Activated CD4-positive, alpha-beta T cell treated with anti-CD3 and anti-CD28 coated beads for 36 hours (primary cell): ENCODE measurements around the gene METTL9. TPM values are rescaled to one million over a fixed set of nuclear protein-coding genes. Genes with fewer than 3 reads are reported as not detected.
A peak's percentile ranks its signal among the peaks of the same experiment; 100 is the strongest.
"Not testable (repeated sequence)": the region's sequence is repeated elsewhere in the genome, so short reads cannot be mapped to it uniquely, and the experiment has no call there.

Source experiments
- ATAC-seq: fragments of 200-7000 bp; cut with Tn5 transposase; one replicate; pipeline ENCODE4 v1.10.0; 2021; ENCODE audit warnings: mild to moderate bottlenecking, moderate library complexity
- CTCF ChIA-PET: fragments of 350-600 bp; sonication (Branson Sonifier 250); formaldehyde crosslinking; loops from one replicate; lab custom pipeline; 2021; ENCODE audit warnings: antibody characterized with exemption; lab: Charles Lee
- POLR2A ChIA-PET: fragments of 350-600 bp; sonication (Branson Sonifier 250); formaldehyde crosslinking; loops from one replicate; lab custom pipeline; 2021; ENCODE audit warnings: antibody characterized with exemption, inconsistent platforms; lab: Charles Lee
- DNase-seq: peaks from one replicate; pipeline ENCODE4 v3.0.0-alpha.2; 2020
- H3K27ac Mint-ChIP-seq: one replicate; pipeline ENCODE4 v1.8.0; 2021; ENCODE audit warnings: mixed read lengths
- H3K27me3 Mint-ChIP-seq: one replicate; pipeline ENCODE4 v1.8.0; 2021; ENCODE audit warnings: mixed read lengths
- H3K36me3 Mint-ChIP-seq: one replicate; pipeline ENCODE4 v1.8.0; 2021; ENCODE audit warnings: low read depth, mixed read lengths
- H3K4me1 Mint-ChIP-seq: one replicate; pipeline ENCODE4 v1.8.0; 2021; ENCODE audit warnings: mixed read lengths
- H3K4me3 Mint-ChIP-seq: one replicate; pipeline ENCODE4 v1.8.0; 2021; ENCODE audit warnings: mild to moderate bottlenecking, moderate library complexity, mixed read lengths
- H3K9me3 Mint-ChIP-seq: one replicate; pipeline ENCODE4 v1.8.0; 2021; ENCODE audit warnings: low read depth, mixed read lengths
- intact Hi-C, 2 experiments: fragments of 100-400 bp; cut with DNase I in 1 of 2; cut with micrococcal nuclease in 1 of 2; formaldehyde crosslinking; loops; one replicate each; pipeline versions ENCODE4 v1.14.2 to v1.15.1; 2022 to 2024; cut with DNase I, micrococcal nuclease
- total RNA-seq, 2 experiments: library from RNA; stranded (reverse); gene quantifications; one replicate each; pipeline ENCODE4 v1.2.3, GENCODE V29; 2021

METTL9 gene
- total RNA-seq, 2 experiments from 2014 or later = 78.3 to 98.0 TPM

DNA sequence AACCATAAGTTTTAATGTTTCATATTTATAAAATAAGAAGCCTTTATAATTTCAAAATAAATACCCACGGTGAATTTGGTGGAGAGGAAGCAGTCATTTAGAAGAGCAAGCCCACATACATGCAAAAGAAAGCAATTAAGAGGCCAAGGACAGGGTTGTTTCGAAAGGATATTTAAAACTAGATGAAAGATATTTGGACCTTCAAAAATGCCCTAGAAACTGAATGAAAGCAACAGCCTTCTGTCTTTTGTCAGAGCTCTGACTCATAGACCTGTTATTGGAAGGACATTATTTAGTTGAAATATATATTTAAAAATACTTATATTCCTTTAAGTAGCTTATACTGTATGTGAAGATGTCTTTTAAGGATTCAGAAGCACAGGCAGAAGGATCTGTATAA is 8.6 kb upstream of the METTL9 start:
- Mint-ChIP-seq H3K4me3 (no peak overlapping the region), H3K27ac (no peak overlapping the region), H3K4me1 (no peaks in the 10 kb centered on the region), H3K9me3 (no peaks in the 10 kb centered on the region), H3K27me3 (no peaks in the 10 kb centered on the region), H3K36me3 (no peaks in the 10 kb centered on the region)
- CTCF ChIA-PET = interaction anchor here (1.2 kb wide), 1 partner anchor 67 kb away, joined by 5 read pairs; no protein-coding TSS in a partner anchor
- DNase-seq = no peak
- ATAC-seq = no peak
- POLR2A ChIA-PET = no interaction called here
- intact Hi-C loops = loop anchor here in 1 of 2 experiments (10.0 kb wide), 1 partner anchor 86 kb away; no protein-coding TSS in a partner anchor

DNA sequence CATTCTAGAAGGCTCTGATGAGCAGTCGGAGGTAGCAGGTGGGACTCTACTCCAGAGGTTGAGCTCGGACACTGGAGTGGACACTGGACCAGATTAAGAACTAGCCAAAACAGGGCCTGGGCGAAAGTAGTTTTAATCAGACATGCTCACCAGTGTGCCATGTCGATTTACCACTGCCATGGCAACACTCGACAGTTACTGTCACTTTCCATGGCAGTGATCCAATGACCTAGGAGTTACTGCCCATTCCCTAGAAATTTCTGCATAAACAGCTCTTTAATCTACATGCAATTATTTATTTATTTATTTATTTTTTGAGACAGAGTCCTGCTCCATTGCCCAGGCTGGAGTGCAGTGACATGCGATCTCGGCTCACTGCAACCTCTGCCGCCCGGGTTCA is 7.2 kb upstream of the METTL9 start:
- Mint-ChIP-seq H3K27ac (no peak overlapping the region), H3K4me3 (no peak overlapping the region), H3K27me3 (no peaks in the 10 kb centered on the region), H3K9me3 (no peaks in the 10 kb centered on the region), H3K4me1 (peaks cover 5% of the 10 kb centered on the region), H3K36me3 (no peaks in the 10 kb centered on the region)
- ChIA-PET CTCF (interaction anchor here (1.5 to 1.8 kb wide), 2 partner anchors 53 to 65 kb away, joined by 5 read pairs; no protein-coding TSS in a partner anchor), POLR2A (no interaction called here)
- ATAC-seq (no peak), DNase-seq (no peak)
- intact Hi-C loops = loop anchor here in 1 of 2 experiments (10.0 kb wide), 1 partner anchor 87 kb away; no protein-coding TSS in a partner anchor

DNA sequence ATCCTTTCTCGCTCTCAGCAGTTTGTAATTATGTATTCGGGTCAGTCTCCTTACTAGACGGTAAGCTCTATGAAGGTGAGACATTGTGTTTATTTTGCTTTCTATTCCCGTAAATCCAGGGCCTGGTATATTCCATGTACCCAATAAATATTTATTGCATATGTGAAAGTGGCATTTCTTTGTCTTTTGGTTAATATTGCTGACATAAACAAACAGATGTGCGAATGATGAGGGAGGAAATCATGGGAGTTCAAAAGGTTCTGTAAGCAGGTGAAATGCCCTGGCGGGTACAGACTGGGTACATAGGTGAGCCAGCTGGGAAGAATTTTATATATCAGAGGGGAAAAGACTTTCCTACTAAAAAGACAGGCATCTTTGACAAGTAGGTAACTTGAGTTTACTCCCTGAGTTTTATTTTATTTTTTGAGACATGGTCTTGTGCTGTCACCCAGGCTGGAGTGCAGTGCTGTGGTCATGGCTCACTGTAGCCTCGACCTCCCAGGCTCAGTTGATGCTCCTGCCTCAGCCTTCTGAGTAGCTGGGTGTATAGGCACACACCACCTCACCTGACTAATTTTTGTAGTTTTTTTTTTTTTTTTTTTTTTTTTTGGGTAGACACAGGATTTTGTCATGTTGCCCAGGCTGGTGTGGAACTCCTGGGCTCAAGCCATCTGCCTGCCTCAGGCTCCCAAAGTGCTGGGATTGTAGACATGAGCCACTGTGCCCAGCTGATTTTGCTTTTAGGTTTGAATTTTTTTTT is 5.7 kb upstream of the METTL9 start:
- no peak overlapping the region for H3K4me3 Mint-ChIP-seq
- ChIA-PET CTCF (interaction anchor here (1.0 to 1.8 kb wide), 3 partner anchors 22 to 115 kb away, joined by 3 to 5 read pairs (median 3); no protein-coding TSS in a partner anchor), POLR2A (no interaction called here)
- DNase-seq = no peak
- H3K4me1 Mint-ChIP-seq = peaks cover 19% of the 10 kb centered on the region
- no peaks in the 10 kb centered on the region for H3K27me3 Mint-ChIP-seq
- H3K27ac Mint-ChIP-seq = no peak overlapping the region
- H3K9me3 Mint-ChIP-seq = no peaks in the 10 kb centered on the region
- intact Hi-C loops = loop anchor here in 1 of 2 experiments (10.0 kb wide), 1 partner anchor 89 kb away; no protein-coding TSS in a partner anchor
- H3K36me3 Mint-ChIP-seq = no peaks in the 10 kb centered on the region
- no peak for ATAC-seq

DNA sequence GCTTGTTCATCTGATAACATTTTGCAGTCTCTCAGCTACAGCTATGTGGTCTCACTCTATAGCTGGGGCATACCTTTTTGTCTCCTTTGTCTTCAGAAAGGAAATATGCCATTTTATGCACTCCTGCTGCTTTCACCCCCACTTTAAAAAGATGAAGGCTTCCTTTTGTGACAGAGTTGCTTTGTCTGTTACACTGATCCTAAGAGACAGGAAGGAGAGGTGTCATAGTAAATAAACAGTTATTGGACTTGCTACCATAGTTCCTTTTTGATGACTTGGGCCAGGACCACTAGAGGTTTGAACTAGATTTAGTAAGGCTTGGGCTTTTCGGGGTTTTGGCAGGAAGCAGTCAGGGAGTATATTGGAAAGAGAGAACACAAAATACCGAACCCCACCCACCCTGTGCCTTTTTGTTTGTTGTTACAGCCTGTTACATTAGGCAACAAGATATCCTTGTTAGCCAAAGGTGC is 1.8 kb upstream of the METTL9 start:
- Mint-ChIP-seq H3K27ac (peak overlapping the region; percentile 87), H3K4me3 (peak overlapping the region; percentile 87), H3K4me1 (peaks cover 39% of the 10 kb centered on the region), H3K27me3 (no peaks in the 10 kb centered on the region), H3K9me3 (no peaks in the 10 kb centered on the region), H3K36me3 (no peaks in the 10 kb centered on the region)
- ATAC-seq (no peak), DNase-seq (no peak)
- intact Hi-C loops = loop anchor here in 1 of 2 experiments (2.0 to 10.0 kb wide), 2 partner anchors 93 to 411 kb away; partner anchors contain the start of gene MOSMO
- ChIA-PET POLR2A (interaction anchor here (1.8 kb wide), 1 partner anchor 48 kb away, joined by 5 read pairs; no protein-coding TSS in a partner anchor), CTCF (interaction anchor here (0.6 to 2.3 kb wide), 12 partner anchors 9 to 356 kb away, joined by 3 to 8 read pairs (median 3); no protein-coding TSS in a partner anchor)

DNA sequence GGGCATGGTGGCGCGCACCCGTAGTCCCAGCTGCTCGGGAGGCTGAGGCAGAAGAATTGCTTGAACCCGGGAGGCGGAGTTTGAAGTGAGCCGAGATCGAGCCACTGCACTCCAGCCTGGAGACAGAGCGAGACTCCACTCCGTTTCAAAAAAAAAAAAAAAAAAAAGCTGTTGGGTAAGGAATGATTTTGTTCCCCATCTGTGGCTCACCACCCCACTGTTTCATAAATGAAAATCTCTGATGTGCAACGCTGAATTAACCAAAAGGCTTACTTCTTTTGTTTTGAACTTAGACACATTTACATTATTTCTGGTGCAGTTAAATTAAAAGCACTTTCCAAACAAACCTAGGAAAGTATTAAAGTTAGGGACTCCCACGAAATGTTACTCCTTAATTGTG is 1.2 kb upstream of the METTL9 start:
- no peaks in the 10 kb centered on the region for H3K9me3 Mint-ChIP-seq
- CTCF ChIA-PET = interaction anchor here (0.6 to 2.3 kb wide), 7 partner anchors 10 to 356 kb away, joined by 3 to 8 read pairs (median 3); no protein-coding TSS in a partner anchor

DNA sequence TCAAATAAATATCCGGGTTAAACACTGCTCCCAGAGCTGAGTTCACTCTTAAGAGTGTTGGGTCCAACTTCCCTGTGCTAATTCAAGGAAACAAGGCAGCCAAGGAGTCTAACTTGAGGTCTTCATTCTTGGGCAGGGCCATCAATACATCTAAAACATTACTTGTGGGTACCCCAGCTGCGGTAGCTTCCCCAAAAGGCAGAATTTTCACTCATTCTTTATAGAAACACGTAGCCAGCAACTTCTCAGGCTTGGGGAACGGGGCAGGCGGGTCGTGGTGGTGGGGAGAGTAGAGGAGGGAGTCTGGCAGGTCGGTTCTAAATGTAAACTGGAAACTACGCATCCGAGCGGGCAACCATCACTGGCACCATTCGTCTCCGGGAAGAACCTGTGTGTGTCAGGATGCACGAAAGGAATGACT is 666 bp upstream of the METTL9 start:
- Mint-ChIP-seq H3K4me1 (peaks cover 47% of the 10 kb centered on the region), H3K36me3 (no peaks in the 10 kb centered on the region), H3K27me3 (no peaks in the 10 kb centered on the region), H3K27ac (peak overlapping the region; percentile 96), H3K9me3 (no peaks in the 10 kb centered on the region), H3K4me3 (peak overlapping the region; percentile 87)
- intact Hi-C loops = loop anchor here (1.0 to 10.0 kb wide), 9 partner anchors 13 to 1551 kb away; partner anchors contain the start of genes MOSMO (in 1 of the 2), UQCRC2 (in 1 of the 2) and USP31 (in 1 of the 2)
- ATAC-seq (peak; percentile 9), DNase-seq (peak; percentile 48)
- ChIA-PET CTCF (interaction anchor here (1.0 to 2.3 kb wide), 4 partner anchors 40 to 63 kb away, joined by 3 to 8 read pairs (median 6); no protein-coding TSS in a partner anchor), POLR2A (no interaction called here)

More for the DNA sequence above, 1.2 kb upstream of the METTL9 start:
- H3K36me3 Mint-ChIP-seq = no peaks in the 10 kb centered on the region
- no peaks in the 10 kb centered on the region for H3K27me3 Mint-ChIP-seq
- no peak for ATAC-seq
- peak overlapping the region; percentile 87 for H3K4me3 Mint-ChIP-seq
- peak overlapping the region; percentile 96 for H3K27ac Mint-ChIP-seq
- peaks cover 42% of the 10 kb centered on the region for H3K4me1 Mint-ChIP-seq
- POLR2A ChIA-PET = no interaction called here
- DNase-seq = no peak
- intact Hi-C loops = loop anchor here in 1 of 2 experiments (2.0 to 10.0 kb wide), 2 partner anchors 93 to 411 kb away; partner anchors contain the start of gene MOSMO

DNA sequence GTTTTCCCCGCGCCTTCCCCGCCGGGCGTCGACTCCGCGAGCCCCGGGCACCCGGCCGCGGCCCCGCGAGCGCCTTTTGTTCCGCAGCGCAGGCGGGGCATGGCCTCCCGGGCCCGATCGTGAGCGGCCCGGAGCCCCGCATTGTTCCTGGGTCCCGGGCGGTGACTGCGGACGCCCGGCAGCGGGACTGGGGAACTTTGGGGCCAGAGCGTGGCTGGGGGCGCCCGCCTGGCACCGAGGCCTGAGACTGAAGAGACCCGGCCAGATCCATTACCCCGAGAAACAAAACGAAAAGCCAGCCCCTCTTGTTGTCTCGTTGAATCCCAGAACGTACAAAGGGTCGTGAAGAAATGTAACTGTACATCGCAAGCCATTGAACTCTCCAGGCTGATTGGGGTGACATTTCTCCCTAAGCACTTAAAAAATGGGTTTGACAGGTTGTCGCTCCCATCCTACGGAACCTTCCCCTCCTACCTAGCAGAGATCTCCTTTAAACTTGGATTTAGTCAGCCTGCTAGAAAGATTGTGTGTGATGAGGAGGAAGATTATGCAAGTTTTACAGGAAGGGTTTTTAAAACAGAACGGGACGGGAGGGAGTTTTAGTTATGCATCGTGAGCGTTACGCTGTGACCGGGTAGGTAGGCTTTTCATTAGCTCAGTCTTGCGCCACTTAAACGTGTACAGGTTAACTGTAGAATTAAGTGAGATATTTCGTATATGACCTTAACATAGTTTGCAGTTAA is 825 bp downstream of the METTL9 start:
- ChIA-PET CTCF (interaction anchor here (0.7 kb wide), 1 partner anchor 16 kb away, joined by 3 read pairs; no protein-coding TSS in a partner anchor), POLR2A (interaction anchor here (0.6 kb wide), 1 partner anchor 14 kb away, joined by 3 read pairs; no protein-coding TSS in a partner anchor)
- H3K4me3 Mint-ChIP-seq = peak overlapping the region; percentile 90
- peaks cover 59% of the 10 kb centered on the region for H3K4me1 Mint-ChIP-seq
- H3K9me3 Mint-ChIP-seq = no peaks in the 10 kb centered on the region
- ATAC-seq = peak; percentile 16
- peak overlapping the region; percentile 87 for H3K27ac Mint-ChIP-seq
- no peaks in the 10 kb centered on the region for H3K27me3 Mint-ChIP-seq
- DNase-seq = peak; percentile 32
- intact Hi-C loops = no loop called here
- H3K36me3 Mint-ChIP-seq = no peaks in the 10 kb centered on the region

DNA sequence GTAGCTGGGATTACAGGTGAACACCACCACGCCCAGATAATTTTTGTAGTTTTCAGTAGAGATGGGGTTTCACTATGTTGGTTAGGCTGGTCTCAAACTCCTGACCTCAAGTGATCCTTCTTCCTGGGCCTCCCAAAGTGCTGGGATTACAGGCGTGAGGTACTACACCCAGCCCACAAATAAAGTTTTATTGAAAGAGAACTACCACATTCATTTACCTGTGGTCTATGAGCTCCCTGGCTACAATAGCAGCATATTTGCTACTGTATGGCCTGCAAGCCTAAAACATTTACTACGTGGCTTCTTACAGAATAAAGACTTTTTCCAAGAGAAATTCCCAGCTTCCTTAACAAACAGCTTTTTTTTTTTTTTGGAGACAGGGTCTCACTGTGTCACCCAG is 3.4 kb downstream of the METTL9 start:
- CTCF ChIA-PET = interaction anchor here (1.4 to 1.8 kb wide), 2 partner anchors 13 to 39 kb away, joined by 3 to 5 read pairs; no protein-coding TSS in a partner anchor
- DNase-seq (no peak), ATAC-seq (no peak)
- Mint-ChIP-seq H3K27ac (no peak overlapping the region), H3K4me3 (no peak overlapping the region), H3K27me3 (no peaks in the 10 kb centered on the region), H3K4me1 (peaks cover 68% of the 10 kb centered on the region), H3K9me3 (no peaks in the 10 kb centered on the region), H3K36me3 (no peaks in the 10 kb centered on the region)
- POLR2A ChIA-PET = no interaction called here
- intact Hi-C loops = no loop called here

DNA sequence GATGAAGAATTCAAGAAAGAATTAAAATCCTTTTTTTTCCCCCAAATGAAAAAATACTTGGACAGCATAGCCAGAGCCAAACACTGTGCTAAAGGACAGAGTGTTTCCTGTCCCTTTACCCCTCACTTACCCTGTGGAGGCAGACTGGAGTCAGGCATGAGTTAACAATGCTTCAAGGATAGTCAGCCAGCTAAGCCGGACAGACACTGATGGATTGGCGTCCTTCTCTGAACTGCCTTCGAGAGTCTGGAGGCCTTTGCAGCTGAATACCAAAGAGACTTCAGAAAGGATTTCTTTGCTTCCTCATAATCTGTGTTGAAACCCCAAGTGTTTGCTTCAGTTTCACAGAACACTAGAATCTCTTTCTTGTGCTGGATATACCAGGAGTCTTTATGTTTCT is 4.6 kb downstream of the METTL9 start:
- POLR2A ChIA-PET = no interaction called here
- Mint-ChIP-seq H3K36me3 (no peaks in the 10 kb centered on the region), H3K4me1 (peaks cover 70% of the 10 kb centered on the region), H3K27me3 (no peaks in the 10 kb centered on the region), H3K27ac (no peak overlapping the region), H3K9me3 (no peaks in the 10 kb centered on the region), H3K4me3 (no peak overlapping the region)
- CTCF ChIA-PET = interaction anchor here (0.6 to 1.4 kb wide), 3 partner anchors 11 to 53 kb away, joined by 3 read pairs; no protein-coding TSS in a partner anchor
- intact Hi-C loops = no loop called here
- DNase-seq = no peak
- ATAC-seq = no peak

DNA sequence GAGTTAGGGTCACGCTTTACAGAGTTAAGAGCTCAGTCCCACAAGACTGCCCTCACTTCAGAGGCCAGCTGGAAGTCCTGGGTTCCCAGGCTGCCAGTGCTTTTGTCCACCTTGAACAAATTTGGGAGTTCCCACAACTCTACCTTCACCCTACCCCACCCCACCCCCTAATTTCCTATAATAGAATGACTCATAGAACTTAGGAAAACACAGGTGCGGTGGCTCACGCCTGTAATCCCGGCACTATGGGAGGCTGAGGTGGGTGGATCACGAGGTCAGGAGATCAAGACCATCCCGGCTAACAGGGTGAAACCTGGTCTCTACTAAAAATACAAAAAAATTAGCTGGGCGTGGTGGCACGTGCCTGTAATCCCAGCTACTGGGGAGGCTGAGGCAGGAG is 6.5 kb downstream of the METTL9 start:
- H3K9me3 Mint-ChIP-seq, ATAC-seq, CTCF ChIA-PET, H3K4me3 Mint-ChIP-seq, H3K27ac Mint-ChIP-seq, DNase-seq, intact Hi-C loops, H3K27me3 Mint-ChIP-seq, H3K36me3 Mint-ChIP-seq: not testable (repeated sequence)
- peaks cover 82% of the 10 kb centered on the region for H3K4me1 Mint-ChIP-seq
- POLR2A ChIA-PET = interaction anchor here (0.7 kb wide), 1 partner anchor 16 kb away, joined by 3 read pairs; no protein-coding TSS in a partner anchor
